Body of pancreas (tissue), 4 donors: Measurements from ENCODE around the gene WDR1.

Experiments
- POLR2A ChIP-seq, 3 donors: fragments of 450-650 bp; IDR thresholded peaks; one replicate each; pipeline ENCODE4 v1.6.1; 2016; ENCODE audit warnings: antibody characterized with exemption in 3 of 3, mild to moderate bottlenecking in 2 of 3
- TF ChIP-seq, protein P1 (sequence below), 7 experiments: fragments of 450-650 bp in 4 of 7; fragments of 200-600 bp in 3 of 7; sonication (generic) in 3 of 7; IDR thresholded peaks; one replicate each; pipeline ENCODE4 v1.5.1; 2016 to 2019; ENCODE audit warnings: antibody characterized with exemption in 7 of 7

GRCh38 chr4:10050721-10051120 is 65.9 kb downstream of the WDR1 start:
- TF ChIP-seq, protein P1, sequence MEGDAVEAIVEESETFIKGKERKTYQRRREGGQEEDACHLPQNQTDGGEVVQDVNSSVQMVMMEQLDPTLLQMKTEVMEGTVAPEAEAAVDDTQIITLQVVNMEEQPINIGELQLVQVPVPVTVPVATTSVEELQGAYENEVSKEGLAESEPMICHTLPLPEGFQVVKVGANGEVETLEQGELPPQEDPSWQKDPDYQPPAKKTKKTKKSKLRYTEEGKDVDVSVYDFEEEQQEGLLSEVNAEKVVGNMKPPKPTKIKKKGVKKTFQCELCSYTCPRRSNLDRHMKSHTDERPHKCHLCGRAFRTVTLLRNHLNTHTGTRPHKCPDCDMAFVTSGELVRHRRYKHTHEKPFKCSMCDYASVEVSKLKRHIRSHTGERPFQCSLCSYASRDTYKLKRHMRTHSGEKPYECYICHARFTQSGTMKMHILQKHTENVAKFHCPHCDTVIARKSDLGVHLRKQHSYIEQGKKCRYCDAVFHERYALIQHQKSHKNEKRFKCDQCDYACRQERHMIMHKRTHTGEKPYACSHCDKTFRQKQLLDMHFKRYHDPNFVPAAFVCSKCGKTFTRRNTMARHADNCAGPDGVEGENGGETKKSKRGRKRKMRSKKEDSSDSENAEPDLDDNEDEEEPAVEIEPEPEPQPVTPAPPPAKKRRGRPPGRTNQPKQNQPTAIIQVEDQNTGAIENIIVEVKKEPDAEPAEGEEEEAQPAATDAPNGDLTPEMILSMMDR (IDR thresholded peaks at IDR 0.05) = no peak
- TF ChIP-seq POLR2A (IDR thresholded peaks at IDR 0.05) = no peak
